OCI-LY7 (cell line): ENCODE data around the gene GALNTL6.

Experiments used
- CTCF ChIP-seq: fragments of 200-600 bp; sonication (generic); conservative IDR thresholded peaks from 2 replicates; pipeline ENCODE4 v1.5.1; 2014; ENCODE audit warnings: mild to moderate bottlenecking, antibody characterized with exemption, low read length, moderate library complexity, mixed read lengths
- EZH2phosphoT487 ChIP-seq: fragments of 200-600 bp; sonication (generic); IDR thresholded peaks from 2 replicates; pipeline ENCODE4 v1.6.1; 2018; ENCODE audit warnings: low read depth, borderline replicate concordance, mild to moderate bottlenecking, mixed run types, antibody characterized with exemption, low read length, moderate library complexity, mixed read lengths

GRCh38 chr4:172845281-172845680 lies 1032.1 kb downstream of the GALNTL6 start:
- TF ChIP-seq CTCF, result no peak
- TF ChIP-seq EZH2phosphoT487, result no peak
